Osteoblast (primary cell): Measurements from ENCODE around the gene SRRT. TPM values are rescaled to one million over a fixed set of nuclear protein-coding genes. Genes with fewer than 3 reads are reported as not detected.
A peak's percentile ranks its signal among the peaks of the same experiment; 100 is the strongest.

Experiments
- DNase-seq: peaks from one replicate; pipeline ENCODE4 v3.0.0; 2011; ENCODE audit warnings: low spot score, mixed read lengths; ENCODE audit not compliant: insufficient read length; ENCODE audit errors: missing footprints
- H2AFZ ChIP-seq: 2 replicates; pipeline ENCODE4 v1.6.0; 2011; ENCODE audit warnings: mild to moderate bottlenecking, low read length
- H3K27ac ChIP-seq: 2 replicates; pipeline ENCODE4 v1.5.1; 2011; ENCODE audit warnings: mild to moderate bottlenecking, low read depth, low read length, moderate library complexity
- H3K27me3 ChIP-seq: 2 replicates; pipeline ENCODE4 v1.6.0; 2012; ENCODE audit warnings: mild to moderate bottlenecking, control low read depth, inconsistent platforms, low read length, moderate library complexity; ENCODE audit not compliant: insufficient read depth
- H3K36me3 ChIP-seq: 2 replicates; pipeline ENCODE4 v1.5.1; 2011; ENCODE audit warnings: mild to moderate bottlenecking, low read length, control low read depth, moderate library complexity; ENCODE audit not compliant: insufficient read depth
- H3K4me1 ChIP-seq: 2 replicates; pipeline ENCODE4 v1.5.1; 2011; ENCODE audit warnings: mild to moderate bottlenecking, low read length, control low read depth, moderate library complexity; ENCODE audit not compliant: insufficient read depth
- H3K4me2 ChIP-seq: 2 replicates; pipeline ENCODE4 v1.6.0; 2011; ENCODE audit warnings: mild to moderate bottlenecking, low read length; ENCODE audit not compliant: insufficient read depth
- H3K4me3 ChIP-seq: fragments of 200-600 bp; sonication (generic); 3 replicates; pipeline ENCODE4 v1.5.1; 2012; ENCODE audit warnings: mild to moderate bottlenecking, low read length, inconsistent platforms; ENCODE audit not compliant: insufficient read depth
- H3K79me2 ChIP-seq: 2 replicates; pipeline ENCODE4 v1.6.0; 2012; ENCODE audit warnings: mild to moderate bottlenecking, low read length, control low read depth, inconsistent platforms; ENCODE audit not compliant: insufficient read depth
- H3K9me3 ChIP-seq: 2 replicates; pipeline ENCODE4 v1.5.1; 2011; ENCODE audit warnings: low read depth, low read length, control low read depth
- H4K20me1 ChIP-seq: 2 replicates; pipeline ENCODE4 v1.6.0; 2012; ENCODE audit warnings: mild to moderate bottlenecking, low read length, control low read depth; ENCODE audit not compliant: insufficient read depth
- CTCF ChIP-seq: IDR thresholded peaks from 2 replicates; pipeline ENCODE4 v1.5.1; 2011; ENCODE audit warnings: mild to moderate bottlenecking, low read depth, low read length, moderate library complexity; ENCODE audit errors: extremely low read depth
- total RNA-seq: library from RNA; depleted of rRNA; stranded (reverse); fragments of >200 nt; gene quantifications from 2 replicates; pipeline ENCODE4 v1.2.3, GENCODE V29; 2012

The SRRT gene
- total RNA-seq, 1 donor = 42.0 TPM

- Histone ChIP-seq H3K79me2 (peaks cover 83% of the 10 kb centered on the region), H3K4me3 (peak overlapping the region; percentile 97)
Measured at GRCh38 chr7:100873599-100874299, 1.2 kb upstream of the SRRT start.

GRCh38 chr7:100874300-100874576 lies 665 bp upstream of the SRRT start:
- Histone ChIP-seq H3K79me2 (peaks cover 83% of the 10 kb centered on the region), H4K20me1 (peaks cover 18% of the 10 kb centered on the region), H2AFZ (peak overlapping the region; percentile 95), H3K27me3 (no peaks in the 10 kb centered on the region), H3K9me3 (no peaks in the 10 kb centered on the region), H3K36me3 (peaks cover 71% of the 10 kb centered on the region), H3K27ac (peak overlapping the region; percentile 96), H3K4me2 (peak overlapping the region; percentile 92), H3K4me1 (peaks cover 23% of the 10 kb centered on the region), H3K4me3 (peak overlapping the region; percentile 97)
- no peak for TF ChIP-seq CTCF
- DNase-seq = no peak

More at GRCh38 chr7:100873599-100874299, 1.2 kb upstream of the SRRT start:
- Histone ChIP-seq H2AFZ (no peak overlapping the region), H3K9me3 (no peaks in the 10 kb centered on the region), H3K36me3 (peaks cover 66% of the 10 kb centered on the region), H3K4me1 (peaks cover 28% of the 10 kb centered on the region), H3K4me2 (peak overlapping the region; percentile 92), H3K27me3 (no peaks in the 10 kb centered on the region), H3K27ac (peak overlapping the region; percentile 96), H4K20me1 (peaks cover 18% of the 10 kb centered on the region)
- no peak for TF ChIP-seq CTCF
- DNase-seq = no peak

GRCh38 chr7:100875356-100875751 lies 451 bp downstream of the SRRT start:
- peak overlapping the region; percentile 92 for H3K4me2 ChIP-seq
- peaks cover 76% of the 10 kb centered on the region for H3K36me3 ChIP-seq
- no peak for TF ChIP-seq CTCF
- H3K27ac ChIP-seq = peak overlapping the region; percentile 96
- H3K9me3 ChIP-seq = no peaks in the 10 kb centered on the region
- peaks cover 26% of the 10 kb centered on the region for H4K20me1 ChIP-seq
- peaks cover 84% of the 10 kb centered on the region for H3K79me2 ChIP-seq
- peaks cover 23% of the 10 kb centered on the region for H3K4me1 ChIP-seq
- peak overlapping the region; percentile 97 for H3K4me3 ChIP-seq
- H3K27me3 ChIP-seq = no peaks in the 10 kb centered on the region
- H2AFZ ChIP-seq = peak overlapping the region; percentile 59
- peak; percentile 84 for DNase-seq

DNA sequence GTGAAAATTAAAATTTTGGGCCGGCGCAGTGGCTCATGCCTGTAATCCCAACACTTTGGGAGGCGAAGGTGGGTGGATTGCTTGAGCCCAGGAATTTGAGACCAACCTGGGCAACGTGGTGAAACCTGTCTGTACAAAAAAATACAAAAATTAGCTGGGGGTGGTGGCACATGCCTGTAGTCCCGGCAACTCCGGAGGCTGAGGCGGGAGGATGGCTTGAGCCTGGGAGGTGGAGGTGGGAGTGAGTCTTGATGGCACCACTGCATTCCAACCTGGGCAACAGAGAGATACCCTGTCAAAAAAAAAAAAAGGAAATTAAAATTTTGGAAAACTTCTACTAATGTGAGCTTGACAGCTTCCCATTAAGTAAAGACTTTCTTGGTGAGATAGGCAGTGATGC lies 3.1 kb downstream of the SRRT start:
- Histone ChIP-seq H3K79me2 (peaks cover 89% of the 10 kb centered on the region), H3K4me3 (no peak overlapping the region), H3K36me3 (peaks cover 76% of the 10 kb centered on the region), H2AFZ (no peak overlapping the region), H3K27ac (no peak overlapping the region), H3K27me3 (no peaks in the 10 kb centered on the region), H3K4me1 (peaks cover 23% of the 10 kb centered on the region), H3K9me3 (no peaks in the 10 kb centered on the region), H3K4me2 (no peak overlapping the region), H4K20me1 (peaks cover 40% of the 10 kb centered on the region)
- DNase-seq = no peak
- no peak for TF ChIP-seq CTCF
